ENCODE data around the gene NLGN3. TPM values are rescaled to one million over a fixed set of nuclear protein-coding genes. Genes with fewer than 3 reads are reported as not detected.

Gene NLGN3
- total and polyA plus RNA-seq, 7 donors, result 0.04 to 0.32 (median 0.10) TPM

GRCh38 chrX:71184092-71184491 is 39.5 kb downstream of the NLGN3 start:
- 40 to 47% (median 43%) methylated on average over 5 of the region's 5 CpGs for WGBS, 3 donors
- intact Hi-C loops (cut with DNase I), result loop anchor here in 1 of 2 donors (5.0 to 10.0 kb wide), 2 partner anchors 181 to 417 kb away; partner anchors contain the start of gene TAF1
- no peaks in the 10 kb centered on the region for H3K36me3 ChIP-seq (ENCODE audit: insufficient read depth in 1 of 2, low read depth in 1 of 2)

GRCh38 chrX:71184803-71185495 is 40.3 kb downstream of the NLGN3 start:
- Histone ChIP-seq H3K4me3 (no peak overlapping the region), H3K9me3 (no peaks in the 10 kb centered on the region), H3K27ac (no peak overlapping the region), H3K27me3 (ENCODE audit: insufficient read depth in 3 of 3, low read length in 2 of 3) (no peaks in the 10 kb centered on the region), H3K4me1 (no peaks in the 10 kb centered on the region), H3K36me3 (ENCODE audit: insufficient read depth in 1 of 2, low read depth in 1 of 2) (no peaks in the 10 kb centered on the region)
- TF ChIP-seq CTCF (IDR thresholded peaks at IDR 0.05), result no peak
- intact Hi-C loops (cut with DNase I), result loop anchor here in 1 of 2 donors (5.0 to 10.0 kb wide), 2 partner anchors 180 to 418 kb away; partner anchors contain the start of gene TAF1
- DNase-seq (no peak), ATAC-seq (no peak)
- 51 to 66% (median 55%) methylated on average over 4 of the region's 4 CpGs for WGBS, 3 donors

More at GRCh38 chrX:71184092-71184491, 39.5 kb downstream of the NLGN3 start:
- Histone ChIP-seq H3K4me1 (no peaks in the 10 kb centered on the region), H3K27ac (no peak overlapping the region), H3K4me3 (no peak overlapping the region), H3K9me3 (no peaks in the 10 kb centered on the region), H3K27me3 (ENCODE audit: insufficient read depth in 3 of 3, low read length in 2 of 3) (no peaks in the 10 kb centered on the region)
- TF ChIP-seq CTCF (IDR thresholded peaks at IDR 0.05), result no peak
- DNase-seq, result no peak
- no peak for ATAC-seq

- TF ChIP-seq CTCF (IDR thresholded peaks at IDR 0.05), result no peak
- Histone ChIP-seq H3K27ac (no peak overlapping the region), H3K9me3 (no peaks in the 10 kb centered on the region), H3K27me3 (ENCODE audit: insufficient read depth in 3 of 3, low read length in 2 of 3) (no peaks in the 10 kb centered on the region), H3K36me3 (ENCODE audit: insufficient read depth in 1 of 2, low read depth in 1 of 2) (no peaks in the 10 kb centered on the region), H3K4me3 (no peak overlapping the region), H3K4me1 (no peaks in the 10 kb centered on the region)
- DNase-seq, result no peak
- intact Hi-C loops (cut with DNase I), result no loop called here
- no peak for ATAC-seq
These were observed 46.6 kb downstream of the NLGN3 start for GRCh38 chrX:71191248-71191647.

GRCh38 chrX:71195964-71196649 is 51.5 kb downstream of the NLGN3 start:
- 55 to 70% (median 67%) methylated on average over 4 of the region's 4 CpGs for WGBS, 3 donors
- no peak for TF ChIP-seq CTCF (IDR thresholded peaks at IDR 0.05)
- ATAC-seq (no peak), DNase-seq (no peak)
- Histone ChIP-seq H3K4me1 (no peaks in the 10 kb centered on the region), H3K27ac (no peak overlapping the region), H3K27me3 (ENCODE audit: insufficient read depth in 3 of 3, low read length in 2 of 3) (peaks cover 0 to 7% (median 0%) of the 10 kb centered on the region in 3 donors), H3K36me3 (ENCODE audit: insufficient read depth in 1 of 2, low read depth in 1 of 2) (no peaks in the 10 kb centered on the region), H3K4me3 (no peak overlapping the region), H3K9me3 (no peaks in the 10 kb centered on the region)
- intact Hi-C loops (cut with DNase I), result no loop called here
